ENCODE data around the gene XYLT1. TPM values are rescaled to one million over a fixed set of nuclear protein-coding genes. Genes with fewer than 3 reads are reported as not detected.

Gene XYLT1
- total and polyA plus RNA-seq, 2 of the 8 experiments (the other 6 are each of a cell fraction or from before 2014, with no cell fraction given) = 6.6 to 25.4 TPM

DNA sequence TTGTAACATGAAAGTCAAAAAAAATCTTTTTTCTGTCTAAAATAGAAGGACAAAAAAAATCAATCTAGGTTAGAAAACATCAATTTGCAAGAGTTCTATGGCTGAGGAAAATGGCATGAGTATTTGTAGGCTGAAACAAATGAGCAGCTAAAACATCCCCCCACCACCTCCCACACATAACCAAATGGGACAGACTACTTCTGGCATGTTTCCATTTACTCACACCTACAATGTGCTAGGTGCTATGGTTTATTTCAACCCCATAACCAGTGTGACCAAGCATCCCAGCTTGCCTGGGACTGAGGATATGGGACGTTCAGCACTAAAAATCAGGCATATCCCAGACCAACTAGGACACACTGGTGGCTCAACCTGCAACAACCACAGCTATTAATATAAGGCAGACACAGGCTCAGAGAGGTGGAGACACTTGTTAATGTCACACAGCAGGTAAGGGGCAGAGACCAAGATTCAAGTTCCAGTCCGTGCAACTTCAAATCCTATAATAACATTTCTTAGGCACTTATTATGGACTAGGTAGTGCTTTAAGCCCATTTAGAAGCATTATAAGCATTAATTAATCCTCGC lies 96.0 kb downstream of the XYLT1 start:
- Histone ChIP-seq H3K27ac (ENCODE audit: low read depth, low read length) (no peak overlapping the region), H4K20me1 (replicated peaks in 1 of 2; ENCODE audit: control insufficient read depth in 1 of 2, insufficient read depth in 2 of 2, low read length in 2 of 2) (no peaks in the 10 kb centered on the region), H3K36me3 (ENCODE audit: control insufficient read depth in 2 of 4, insufficient read depth in 4 of 4, low read length in 3 of 4) (no peaks in the 10 kb centered on the region), H3K56ac (replicated peaks; ENCODE audit: insufficient read length, low read depth, low read length) (no peak overlapping the region), H2BK20ac (ENCODE audit: low read length) (no peak overlapping the region), H3K4ac (replicated peaks; ENCODE audit: insufficient read length, low read depth, low read length) (no peak overlapping the region), H3K14ac (ENCODE audit: insufficient read length) (no peak overlapping the region), H2BK12ac (ENCODE audit: low read depth, low read length) (no peak overlapping the region), H4K8ac (ENCODE audit: extremely low read depth, insufficient read depth, low read length) (no peak overlapping the region), H3K4me3 (ENCODE audit: extremely low read depth in 1 of 4, insufficient read depth in 2 of 4, low read depth in 3 of 4, low read length in 4 of 4) (no peak overlapping the region), H2BK15ac (ENCODE audit: low read length) (0 out of 2 replicates have a peak overlapping the region, but pooled peaks have one; percentile 0), H3K4me1 (replicated peaks in 1 of 4; ENCODE audit: control insufficient read depth in 3 of 4, insufficient read depth in 4 of 4, low read length in 3 of 4) (peaks cover 2 to 34% (median 24%) of the 10 kb centered on the region in 4 experiments), H3K9ac (replicated peaks in 1 of 4; ENCODE audit: extremely low read depth in 1 of 4, low read depth in 3 of 4, low read length in 3 of 4) (no peak overlapping the region), H2BK120ac (replicated peaks; ENCODE audit: low read depth, low read length) (no peak overlapping the region), H4K5ac (ENCODE audit: insufficient read length, low read depth, low read length) (no peak overlapping the region), H4K91ac (replicated peaks; ENCODE audit: insufficient read length, low read length) (no peak overlapping the region), H2AFZ (ENCODE audit: low read length) (no peak overlapping the region), H3K27me3 (replicated peaks in 1 of 4; ENCODE audit: control insufficient read depth in 3 of 4, extremely low read depth in 1 of 4, insufficient read depth in 3 of 4, low read length in 3 of 4) (no peaks in the 10 kb centered on the region), H2AK5ac (ENCODE audit: low read depth, low read length) (no peak overlapping the region), H2BK5ac (ENCODE audit: low read depth, low read length) (no peak overlapping the region), H3K9me3 (ENCODE audit: insufficient read depth in 2 of 2, low read depth in 1 of 2, low read length in 1 of 2) (no peaks in the 10 kb centered on the region), H3K4me2 (ENCODE audit: insufficient read depth in 1 of 2, low read depth in 2 of 2, low read length in 2 of 2) (no peak overlapping the region), H3K18ac (ENCODE audit: extremely low read depth, low read length) (no peak overlapping the region), H3K23me2 (ENCODE audit: low read depth, low read length) (no peaks in the 10 kb centered on the region; the same call in 1 of the 2 replicates), H3K23ac (ENCODE audit: insufficient read length) (no peak overlapping the region), H3K79me2 (ENCODE audit: control insufficient read depth in 1 of 2, insufficient read depth in 2 of 2, low read length in 2 of 2) (peaks cover 0 to 12% of the 10 kb centered on the region in 2 experiments; a peak in 1 of 4 replicates), H3K79me1 (ENCODE audit: low read depth, low read length) (peaks cover 7% of the 10 kb centered on the region; the same call in 1 of the 2 replicates)
- TF ChIP-seq KDM1A (IDR thresholded peaks at IDR 0.05; ENCODE audit: borderline replicate concordance, low read length) = 0 out of 2 replicates have a peak, but pooled peaks have one; percentile 42
- TF ChIP-seq BACH1 (IDR thresholded peaks at IDR 0.05; ENCODE audit: low read length) = no peak
- POLR2A ChIA-PET (ENCODE audit: partially characterized antibody) = interaction anchor here (1.5 kb wide), 1 partner anchor 9 kb away, joined by 7 read pairs; no protein-coding TSS in a partner anchor
- no peak for FAIRE-seq
- WGBS, 2 experiments (ENCODE audit: extremely low coverage in 1 of 2, insufficient coverage in 1 of 2, insufficient read length in 1 of 2, insufficient replicate concordance in 2 of 2, low coverage in 1 of 2, low lambda C conversion rate in 2 of 2, missing lambda C conversion rate in 1 of 2) = 82% methylated on average over 3 of the region's 3 CpGs; no CpG with 5 or more reads in 1 of the 2 experiments
- CTCF ChIA-PET (ENCODE audit: partially characterized antibody) = interaction anchor here (0.6 to 1.4 kb wide), 2 partner anchors 52 to 161 kb away, joined by 3 read pairs; no protein-coding TSS in a partner anchor
- no peak for DNase-seq (ENCODE audit: low read depth in 1 of 2, low spot score in 2 of 2)

Data from H1 (cell line).